HG02588 (cell line): Measurements from ENCODE around the gene CD38.
"Not testable (repeated sequence)": the region's sequence is repeated elsewhere in the genome, so short reads cannot be mapped to it uniquely, and the experiment has no call there.

Experiments used
- ATAC-seq: cut with Tn5 transposase; IDR thresholded peaks from one replicate; pipeline ENCODE4 v1.9.1; 2021; ENCODE audit warnings: mild to moderate bottlenecking, moderate library complexity; ENCODE audit not compliant: unreplicated experiment

CD38 gene

GRCh38 chr4:15794905-15795304 is 16.8 kb downstream of the CD38 start:
- no peak for ATAC-seq

- ATAC-seq = no peak
These were observed 19.2 kb downstream of the CD38 start for GRCh38 chr4:15797320-15797719.

- ATAC-seq = no peak
These were observed 21.0 kb downstream of the CD38 start for GRCh38 chr4:15799141-15799540.

GRCh38 chr4:15799701-15800100 is 21.6 kb downstream of the CD38 start:
- no peak for ATAC-seq

GRCh38 chr4:15802497-15802896 is 24.4 kb downstream of the CD38 start:
- not testable (repeated sequence) for ATAC-seq

- ATAC-seq = peak; percentile 44
These were observed 27.7 kb downstream of the CD38 start for GRCh38 chr4:15805583-15806517.

- peak; percentile 76 for ATAC-seq
These were observed 30.9 kb downstream of the CD38 start for GRCh38 chr4:15809058-15809457.

- ATAC-seq = no peak
These were observed 31.3 kb downstream of the CD38 start for GRCh38 chr4:15809466-15809865.

GRCh38 chr4:15811703-15812337 is 33.7 kb downstream of the CD38 start:
- ATAC-seq = no peak

GRCh38 chr4:15832523-15833451 is 54.7 kb downstream of the CD38 start:
- no peak for ATAC-seq

- ATAC-seq = no peak
These were observed 55.7 kb downstream of the CD38 start for GRCh38 chr4:15833801-15834200.

- no peak for ATAC-seq
These were observed 58.2 kb downstream of the CD38 start for GRCh38 chr4:15836362-15836761.

- no peak for ATAC-seq
These were observed 59.5 kb downstream of the CD38 start for GRCh38 chr4:15837591-15837990.

- ATAC-seq = not testable (repeated sequence)
These were observed 63.1 kb downstream of the CD38 start for GRCh38 chr4:15841194-15841730.

- ATAC-seq = no peak
These were observed 69.6 kb downstream of the CD38 start for GRCh38 chr4:15847746-15848145.

- ATAC-seq = no peak
These were observed 70.2 kb downstream of the CD38 start for GRCh38 chr4:15848191-15848842.

GRCh38 chr4:15851969-15852368 is 73.8 kb downstream of the CD38 start:
- no peak for ATAC-seq

- ATAC-seq = no peak
These were observed 74.4 kb downstream of the CD38 start for GRCh38 chr4:15852524-15852923.

- no peak for ATAC-seq
These were observed 75.2 kb downstream of the CD38 start for GRCh38 chr4:15853345-15853744.

GRCh38 chr4:15855804-15856475 is 77.8 kb downstream of the CD38 start:
- no peak for ATAC-seq
